ENCODE results near the gene CHI3L1.

- TF ChIP-seq CTCF (IDR thresholded peaks at IDR 0.05) = no peak
- TF ChIP-seq POLR2A (IDR thresholded peaks at IDR 0.05) = no peak
These were observed 9.9 kb upstream of the CHI3L1 start for GRCh38 chr1:203196371-203196770.
